Stimulated activated CD8-positive, alpha-beta memory T cell treated with anti-CD3 and anti-CD28 coated beads, Interleukin-7, amount 100 ng/mL, for 1 hour (primary cell): ENCODE measurements around the gene NMNAT3.

ENCODE experiments used
- DNase-seq, 2 donors: peaks; one replicate each; pipeline ENCODE4 v3.0.0-alpha.2; 2020; ENCODE audit warnings: low read depth in 2 of 2

NMNAT3 gene

GRCh38 chr3:139578783-139579182 is 99.0 kb downstream of the NMNAT3 start:
- no peak for DNase-seq

- DNase-seq: no peak
These were observed 99.9 kb downstream of the NMNAT3 start for GRCh38 chr3:139577909-139578308.

GRCh38 chr3:139577346-139577745 is 100.4 kb downstream of the NMNAT3 start:
- no peak for DNase-seq

GRCh38 chr3:139574026-139574947 is 103.5 kb downstream of the NMNAT3 start:
- DNase-seq: no peak

- DNase-seq: no peak
These were observed 104.7 kb downstream of the NMNAT3 start for GRCh38 chr3:139572847-139573672.

- DNase-seq: no peak
These were observed 106.1 kb downstream of the NMNAT3 start for GRCh38 chr3:139571711-139572110.

- DNase-seq: no peak
These were observed 113.4 kb downstream of the NMNAT3 start for GRCh38 chr3:139564294-139564861.

GRCh38 chr3:139561959-139562676 is 115.7 kb downstream of the NMNAT3 start:
- no peak for DNase-seq

GRCh38 chr3:139561255-139561817 is 116.4 kb downstream of the NMNAT3 start:
- no peak for DNase-seq

- DNase-seq: no peak
These were observed 117.4 kb downstream of the NMNAT3 start for GRCh38 chr3:139560411-139560810.

- DNase-seq: no peak
These were observed 118.2 kb downstream of the NMNAT3 start for GRCh38 chr3:139559541-139559940.

- DNase-seq: no peak
These were observed 119.2 kb downstream of the NMNAT3 start for GRCh38 chr3:139558351-139559266.

GRCh38 chr3:139557041-139557440 is 120.7 kb downstream of the NMNAT3 start:
- DNase-seq: no peak

GRCh38 chr3:139555249-139555648 is 122.5 kb downstream of the NMNAT3 start:
- DNase-seq: no peak

- DNase-seq: no peak
These were observed 123.1 kb downstream of the NMNAT3 start for GRCh38 chr3:139554628-139555027.

- DNase-seq: no peak
These were observed 125.0 kb downstream of the NMNAT3 start for GRCh38 chr3:139552632-139553365.

GRCh38 chr3:139548801-139549200 is 129.0 kb downstream of the NMNAT3 start:
- DNase-seq: no peak

GRCh38 chr3:139547666-139548065 is 130.1 kb downstream of the NMNAT3 start:
- no peak for DNase-seq

- DNase-seq: no peak
These were observed 131.0 kb downstream of the NMNAT3 start for GRCh38 chr3:139546772-139547171.
